HG02981 (cell line): ENCODE measurements around the gene HSPA12B.

Experiments used
- ATAC-seq: cut with Tn5 transposase; IDR thresholded peaks from one replicate; pipeline ENCODE4 v1.9.1; 2021; ENCODE audit warnings: mild to moderate bottlenecking, moderate library complexity; ENCODE audit not compliant: unreplicated experiment

The HSPA12B gene

GRCh38 chr20:3747471-3747870, 15.0 kb downstream of the HSPA12B start:
- ATAC-seq: no peak

GRCh38 chr20:3748073-3748472, 15.6 kb downstream of the HSPA12B start:
- ATAC-seq: no peak

- no peak for ATAC-seq
These were observed 16.7 kb downstream of the HSPA12B start for GRCh38 chr20:3749087-3749688.

GRCh38 chr20:3749689-3750531, 17.4 kb downstream of the HSPA12B start:
- no peak for ATAC-seq

- no peak for ATAC-seq
These were observed 18.8 kb downstream of the HSPA12B start for GRCh38 chr20:3751305-3751674.

GRCh38 chr20:3751675-3752385, 19.3 kb downstream of the HSPA12B start:
- ATAC-seq: no peak

GRCh38 chr20:3752386-3752759, 19.9 kb downstream of the HSPA12B start:
- ATAC-seq: no peak

GRCh38 chr20:3753098-3753497, 20.6 kb downstream of the HSPA12B start:
- ATAC-seq: no peak

- ATAC-seq: no peak
These were observed 21.2 kb downstream of the HSPA12B start for GRCh38 chr20:3753501-3754275.

GRCh38 chr20:3754276-3754630, 21.8 kb downstream of the HSPA12B start:
- ATAC-seq: no peak

GRCh38 chr20:3755269-3755668, 22.8 kb downstream of the HSPA12B start:
- no peak for ATAC-seq

- ATAC-seq: no peak
These were observed 23.5 kb downstream of the HSPA12B start for GRCh38 chr20:3755814-3756480.

- no peak for ATAC-seq
These were observed 24.8 kb downstream of the HSPA12B start for GRCh38 chr20:3757268-3757667.

GRCh38 chr20:3758566-3758965, 26.1 kb downstream of the HSPA12B start:
- ATAC-seq: no peak

GRCh38 chr20:3759316-3759823, 26.9 kb downstream of the HSPA12B start:
- no peak for ATAC-seq

- no peak for ATAC-seq
These were observed 27.4 kb downstream of the HSPA12B start for GRCh38 chr20:3759884-3760283.

GRCh38 chr20:3760655-3761348, 28.3 kb downstream of the HSPA12B start:
- no peak for ATAC-seq

- ATAC-seq: no peak
These were observed 31.5 kb downstream of the HSPA12B start for GRCh38 chr20:3763671-3764601.

GRCh38 chr20:3764659-3765058, 32.2 kb downstream of the HSPA12B start:
- ATAC-seq: no peak
